ENCODE data around the gene DDX1.
A peak's percentile ranks its signal among the peaks of the same experiment; 100 is the strongest.

The DDX1 gene

DNA sequence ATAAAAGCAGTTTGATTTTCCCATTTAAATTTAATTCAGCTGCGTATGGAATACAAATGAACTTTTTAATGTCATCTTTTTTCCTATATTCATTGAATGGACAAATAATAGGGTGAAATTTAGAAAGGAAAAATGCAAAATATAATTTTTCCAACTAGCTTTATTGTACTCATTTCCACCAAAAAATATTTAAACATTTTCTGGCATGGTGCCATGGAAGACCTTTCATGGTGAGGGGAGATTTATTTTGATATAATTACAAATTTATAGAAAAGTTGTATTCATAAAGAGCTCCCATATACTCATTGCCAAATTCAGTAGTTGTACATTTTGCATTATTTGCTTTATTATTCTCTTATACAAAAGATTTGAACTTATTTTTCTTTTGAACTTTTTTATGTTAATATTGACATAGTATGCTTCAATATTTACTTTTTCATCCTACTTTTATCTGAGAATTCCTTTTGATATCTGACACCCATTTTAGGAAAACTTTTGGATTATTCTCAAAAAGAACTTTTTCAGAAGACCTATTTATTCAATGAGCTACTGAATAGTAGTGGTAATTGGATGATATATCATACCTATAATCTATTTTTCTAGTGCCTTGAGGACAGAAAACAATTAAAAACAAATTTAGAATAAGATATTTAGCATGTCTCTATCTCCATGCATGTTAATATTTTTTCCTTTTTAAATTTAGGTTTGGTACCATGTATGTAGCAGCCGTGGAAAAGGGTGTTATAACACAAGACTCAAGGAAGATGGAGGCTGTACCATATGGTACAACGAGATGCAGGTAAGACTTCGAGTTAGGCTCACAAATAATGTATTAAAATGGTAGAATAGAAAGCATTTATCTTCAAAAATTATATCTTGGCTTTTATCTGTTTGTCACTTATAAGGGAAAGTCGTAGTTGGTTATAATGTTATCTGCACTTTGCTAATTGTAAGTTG, 37.5 kb downstream of the DDX1 start:
- DNase-seq = no peak
- no peak for TF ChIP-seq POLR2A (IDR thresholded peaks at IDR 0.05; ENCODE audit: low read length)
- TF ChIP-seq GATA1 (IDR thresholded peaks at IDR 0.05; ENCODE audit: low read depth, low read length) = no peak

DNA sequence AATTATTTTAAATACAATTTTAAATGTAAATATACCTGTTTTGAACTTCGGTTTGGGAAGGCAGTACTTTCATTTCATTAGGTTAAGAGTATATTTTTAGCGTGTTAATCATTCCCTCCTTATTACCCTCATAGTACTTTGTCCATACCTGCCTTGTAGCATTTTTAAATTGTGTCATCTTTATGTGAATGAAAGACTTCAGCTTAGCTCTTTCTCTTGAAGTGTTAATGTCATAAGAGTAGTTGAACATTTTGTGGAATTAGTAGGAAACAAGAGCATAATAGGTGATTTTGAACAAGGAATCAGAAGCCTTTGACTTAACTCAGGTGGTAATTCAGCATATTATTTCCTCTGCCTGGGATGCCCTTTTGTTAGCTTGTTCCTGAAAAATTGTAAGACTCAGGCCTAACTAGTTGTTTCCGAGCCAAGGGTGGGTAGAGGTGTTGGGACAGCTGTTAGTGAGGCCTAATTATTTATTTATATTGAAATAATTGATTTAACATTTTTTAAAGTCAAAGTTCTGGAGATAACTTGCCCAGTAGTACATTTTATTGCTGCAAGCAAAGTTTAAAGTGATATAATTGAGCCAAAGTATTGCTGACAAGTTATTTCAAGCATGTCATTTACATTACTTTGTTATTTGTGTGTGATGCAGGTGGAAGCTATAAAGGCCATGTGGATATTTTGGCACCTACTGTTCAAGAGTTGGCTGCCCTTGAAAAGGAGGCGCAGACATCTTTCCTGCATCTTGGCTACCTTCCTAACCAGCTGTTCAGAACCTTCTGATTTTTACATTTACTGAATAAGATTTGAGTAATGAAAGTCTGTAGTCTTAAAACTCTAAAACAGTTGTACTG, 38.7 kb downstream of the DDX1 start:
- TF ChIP-seq GATA1 (IDR thresholded peaks at IDR 0.05; ENCODE audit: low read depth, low read length) = no peak
- no peak for TF ChIP-seq POLR2A (IDR thresholded peaks at IDR 0.05; ENCODE audit: low read length)
- no peak for DNase-seq

DNA sequence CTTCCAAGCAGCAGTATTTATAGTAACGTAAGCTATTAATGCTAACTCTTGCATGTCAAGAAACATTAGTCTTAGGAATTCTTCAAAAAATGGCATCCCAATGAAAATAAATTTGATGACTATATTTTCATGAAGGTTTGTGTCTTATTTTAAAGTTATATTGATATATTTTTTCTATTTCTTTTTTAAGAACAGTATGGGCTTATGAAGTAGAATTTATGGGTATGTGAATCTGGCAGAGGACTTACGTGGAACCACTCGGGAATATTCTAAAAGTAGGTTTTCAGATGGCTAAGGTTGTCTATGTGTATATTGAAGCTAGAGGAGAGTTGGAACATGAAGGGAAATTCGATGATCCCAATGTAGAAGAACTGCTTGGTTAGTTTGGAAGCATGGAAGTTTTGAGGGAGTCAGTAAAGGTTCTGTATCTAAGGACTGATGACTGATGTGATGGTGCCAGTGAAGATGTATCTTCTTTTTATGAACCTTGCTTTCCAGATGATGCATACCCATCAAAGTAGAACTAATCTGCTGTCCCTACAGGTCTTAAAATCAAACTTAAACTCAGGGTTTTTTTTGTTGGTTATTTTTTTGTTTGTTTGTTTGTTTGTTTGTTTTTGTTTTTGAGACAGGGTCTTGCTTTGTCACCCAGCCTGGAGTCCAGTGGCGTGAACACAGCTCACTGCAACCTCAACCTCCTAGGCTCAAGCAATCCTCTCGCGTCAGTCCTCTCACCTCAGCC, 39.5 kb downstream of the DDX1 start:
- TF ChIP-seq POLR2A (IDR thresholded peaks at IDR 0.05; ENCODE audit: low read length) (no peak), GATA1 (IDR thresholded peaks at IDR 0.05; ENCODE audit: low read depth, low read length) (no peak)
- DNase-seq = no peak

DNA sequence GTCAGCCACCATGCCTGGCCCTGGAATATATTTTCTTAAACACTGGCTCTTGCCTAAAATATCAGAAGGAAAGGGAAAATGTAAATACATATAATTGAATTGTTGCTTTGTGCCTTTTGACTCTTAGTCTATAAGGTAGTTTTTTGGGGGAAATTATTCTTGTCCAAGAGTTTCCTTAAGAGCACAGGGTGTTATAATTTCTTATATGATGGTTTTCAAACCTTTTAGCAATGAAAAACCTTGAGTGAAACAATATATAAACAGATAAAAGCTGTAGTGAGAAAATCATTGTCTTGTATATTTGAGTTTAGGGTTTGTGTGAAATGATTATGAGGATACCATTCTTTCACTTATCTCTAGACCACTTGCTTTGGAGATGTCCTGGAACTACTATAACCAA, 40.2 kb downstream of the DDX1 start:
- DNase-seq = no peak
- TF ChIP-seq POLR2A (IDR thresholded peaks at IDR 0.05; ENCODE audit: low read length) (no peak), GATA1 (IDR thresholded peaks at IDR 0.05; ENCODE audit: low read depth, low read length) (no peak)

DNA sequence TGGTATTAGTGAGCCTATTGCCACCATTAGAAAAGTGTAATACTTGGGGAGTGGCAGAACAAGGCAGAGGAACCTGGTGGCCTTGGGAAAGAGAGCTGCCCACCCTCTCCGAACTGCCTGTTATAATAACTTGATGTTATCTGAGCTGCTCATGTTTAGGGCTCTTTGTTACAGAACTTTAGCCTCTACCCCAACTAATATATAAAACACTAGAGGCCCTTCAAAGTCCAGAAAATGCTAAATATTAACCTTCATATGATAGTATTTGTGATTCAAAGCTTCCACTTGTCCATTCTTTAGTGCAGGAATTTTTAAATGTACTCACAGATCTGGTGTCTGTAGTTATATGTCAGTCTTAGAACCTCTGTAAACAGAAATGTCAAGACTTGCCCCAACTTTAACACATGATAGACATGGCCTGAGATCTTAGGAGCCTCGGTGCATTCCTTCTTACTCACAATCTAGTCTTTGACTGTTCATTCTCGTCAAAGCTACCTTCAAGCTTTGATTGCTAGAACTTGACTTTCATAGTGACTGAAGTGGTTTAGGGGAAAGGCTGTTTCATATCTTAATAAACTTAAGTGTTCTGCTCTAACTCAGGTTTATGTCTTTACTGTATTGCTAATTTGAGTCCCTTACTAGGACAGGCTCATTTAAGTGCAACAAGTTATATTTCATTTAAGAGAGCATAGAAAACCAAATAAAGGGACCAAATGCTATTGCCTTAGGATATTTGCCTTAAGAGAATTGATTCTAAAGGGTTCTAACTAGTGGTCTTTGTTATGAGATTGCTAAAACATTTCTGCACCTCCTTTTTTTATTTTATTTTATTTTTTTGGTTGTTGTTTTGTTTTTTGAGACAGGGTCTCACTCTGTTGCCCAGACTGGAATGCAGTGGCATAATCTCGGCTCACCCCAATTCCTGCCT, 41.6 kb downstream of the DDX1 start:
- no peak for TF ChIP-seq GATA1 (IDR thresholded peaks at IDR 0.05; ENCODE audit: low read depth, low read length)
- TF ChIP-seq POLR2A (IDR thresholded peaks at IDR 0.05; ENCODE audit: low read length) = no peak
- DNase-seq = no peak

DNA sequence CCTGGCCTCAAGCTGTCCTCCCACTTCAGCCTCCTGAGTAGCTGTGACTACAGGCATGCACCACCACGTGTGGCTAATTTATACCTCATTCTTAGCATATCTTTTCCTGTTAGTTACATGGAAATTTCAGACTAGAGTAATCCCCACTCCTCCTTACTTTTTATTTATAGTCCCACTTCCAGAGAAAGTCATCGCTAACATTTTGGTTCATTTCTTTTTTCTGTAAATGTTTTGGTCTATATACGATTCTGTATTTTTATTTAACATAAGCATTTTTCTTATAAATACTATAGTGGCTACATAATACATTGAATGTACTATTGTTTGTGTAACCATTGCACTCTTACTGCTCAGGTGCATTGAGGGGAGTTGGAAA, 42.3 kb downstream of the DDX1 start:
- no peak for DNase-seq
- no peak for TF ChIP-seq GATA1 (IDR thresholded peaks at IDR 0.05; ENCODE audit: low read depth, low read length)
- no peak for TF ChIP-seq POLR2A (IDR thresholded peaks at IDR 0.05; ENCODE audit: low read length)

DNA sequence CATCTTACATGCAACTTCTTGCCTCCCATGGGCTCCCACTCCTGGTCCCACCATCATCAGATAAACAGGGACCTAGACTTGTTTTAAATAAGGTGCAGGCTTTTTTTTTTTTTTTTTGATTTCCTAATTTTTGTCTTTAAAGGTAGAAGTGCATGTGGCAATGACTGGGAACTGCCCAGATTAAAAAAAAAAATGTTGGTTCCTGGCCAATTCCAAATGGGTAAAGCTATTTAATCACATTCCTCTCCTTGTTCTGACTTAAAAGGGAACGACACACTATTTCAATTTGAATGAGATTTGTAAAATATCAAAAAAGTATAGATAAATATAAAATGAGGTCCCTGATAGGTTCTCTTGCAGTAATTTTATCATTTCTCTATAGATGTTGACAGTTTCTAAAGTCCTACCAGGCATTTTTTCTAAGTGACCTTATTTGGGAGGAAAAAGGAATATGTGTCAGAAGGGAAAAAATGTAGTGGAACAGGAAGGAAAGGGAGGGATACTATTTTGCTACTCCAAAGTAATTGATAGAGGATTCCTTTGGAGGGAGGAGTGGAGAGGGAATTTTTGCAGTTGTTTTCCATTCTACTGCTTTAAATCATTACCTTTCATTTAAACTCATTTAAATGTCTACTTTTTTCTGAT, 43.3 kb downstream of the DDX1 start:
- TF ChIP-seq GATA1 (IDR thresholded peaks at IDR 0.05; ENCODE audit: low read depth, low read length) = no peak
- no peak for TF ChIP-seq POLR2A (IDR thresholded peaks at IDR 0.05; ENCODE audit: low read length)
- no peak for DNase-seq

DNA sequence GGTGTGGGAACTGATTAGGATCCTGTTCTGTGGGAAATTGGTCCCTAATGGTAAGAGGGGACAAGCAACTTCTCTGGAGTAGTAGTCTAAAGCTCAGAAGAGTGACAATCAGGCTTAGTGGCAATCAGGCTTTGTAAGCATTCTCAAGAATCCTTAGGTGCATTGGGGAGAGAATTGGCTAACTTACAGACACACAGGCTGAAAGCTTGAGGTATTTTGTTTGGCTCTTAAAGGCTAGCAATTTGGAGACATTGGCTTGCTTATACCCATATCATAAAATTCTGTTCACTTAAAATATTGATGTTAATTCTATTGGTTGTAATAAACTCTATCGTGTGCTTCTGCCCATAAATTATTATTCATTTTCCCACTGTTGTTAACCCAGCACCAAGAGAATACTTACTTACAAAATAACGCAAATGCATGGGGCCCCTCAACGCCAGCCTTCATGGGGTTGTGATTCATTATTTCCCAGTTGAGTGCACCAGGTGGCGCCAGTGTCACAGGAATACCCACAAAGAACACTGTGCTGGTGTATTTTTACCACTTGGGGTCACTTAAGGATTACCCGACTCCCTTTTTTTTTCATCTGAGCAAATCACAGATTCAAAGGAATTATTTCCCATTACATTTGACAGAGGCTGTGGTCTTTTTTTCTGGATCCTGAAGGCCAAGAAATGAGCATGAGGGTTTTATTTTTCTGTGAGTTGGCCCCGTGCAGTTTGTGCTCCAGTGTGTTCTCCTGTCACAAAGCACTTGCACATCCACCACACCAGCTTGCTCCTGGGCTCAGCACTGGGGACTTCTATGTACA, 45.5 kb downstream of the DDX1 start:
- DNase-seq = peak; percentile 68 to 82
- TF ChIP-seq GATA1 (IDR thresholded peaks at IDR 0.05; ENCODE audit: low read depth, low read length) (no peak), POLR2A (IDR thresholded peaks at IDR 0.05; ENCODE audit: low read length) (no peak)

DNA sequence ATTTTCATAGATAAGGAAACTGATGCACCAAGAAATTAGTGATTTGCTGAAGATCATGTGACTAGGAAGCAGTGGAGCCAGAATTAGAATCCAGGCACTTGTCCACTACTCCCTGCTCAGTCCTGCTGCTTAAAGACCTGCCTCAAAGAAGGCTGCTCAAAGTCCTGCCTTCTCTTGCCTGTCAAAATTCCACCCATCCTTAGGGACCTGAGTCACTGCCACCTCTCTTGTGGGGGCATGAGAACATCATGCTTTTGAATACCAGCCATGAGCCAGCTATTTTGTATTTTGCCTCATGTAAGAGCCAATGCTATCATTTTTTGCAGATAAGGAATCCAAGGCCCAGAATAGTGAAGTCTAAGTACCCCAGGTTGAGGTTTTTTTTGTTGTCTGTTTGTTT, 47.1 kb downstream of the DDX1 start:
- TF ChIP-seq POLR2A (IDR thresholded peaks at IDR 0.05; ENCODE audit: low read length) (no peak), GATA1 (IDR thresholded peaks at IDR 0.05; ENCODE audit: low read depth, low read length) (no peak)
- DNase-seq = no peak

DNA sequence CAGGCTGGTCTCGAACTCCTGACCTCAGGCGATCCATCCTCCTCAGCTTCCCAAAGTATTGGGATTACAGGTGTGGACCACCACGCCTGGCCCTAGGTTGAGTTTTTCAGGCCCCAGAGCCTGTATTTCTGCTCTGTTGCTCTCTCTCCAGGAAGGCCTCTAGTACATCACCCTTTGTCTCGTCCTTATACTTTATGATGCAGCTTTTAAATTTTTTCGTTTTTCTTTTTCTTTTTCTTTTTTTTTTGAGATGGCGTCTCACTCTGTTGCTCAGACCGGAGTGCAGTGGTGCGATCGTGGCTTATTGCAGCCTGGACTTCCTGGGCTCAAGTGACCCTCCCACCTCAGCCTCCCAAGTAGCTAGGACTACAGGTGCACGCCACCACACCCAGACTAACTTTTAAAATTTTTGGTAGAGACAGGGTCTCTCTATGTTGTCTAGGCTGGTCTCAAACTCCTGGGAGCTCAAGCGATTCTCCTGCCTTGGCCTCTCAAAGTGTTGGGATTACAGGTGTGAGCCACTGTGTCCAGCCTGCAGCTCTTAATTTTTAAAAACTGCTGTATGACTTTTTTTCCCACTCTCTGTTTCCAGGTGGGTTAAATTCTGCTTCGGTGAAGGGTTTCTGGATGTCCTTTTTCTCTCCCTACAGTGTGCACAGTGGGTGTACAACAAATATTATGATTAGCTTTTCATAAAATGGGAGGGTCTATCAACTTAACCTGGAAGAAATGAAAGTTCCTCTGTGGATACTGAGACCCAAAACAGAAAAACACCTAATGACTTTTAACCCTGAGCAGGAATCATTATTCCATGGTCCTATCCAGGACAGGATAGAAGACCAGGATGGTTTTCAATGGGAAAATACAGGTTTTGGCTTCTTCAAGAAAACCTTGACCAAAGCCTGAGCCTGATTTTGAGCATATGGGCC, 47.9 kb downstream of the DDX1 start:
- no peak for DNase-seq
- TF ChIP-seq POLR2A (IDR thresholded peaks at IDR 0.05; ENCODE audit: low read length) (no peak), GATA1 (IDR thresholded peaks at IDR 0.05; ENCODE audit: low read depth, low read length) (no peak)

DNA sequence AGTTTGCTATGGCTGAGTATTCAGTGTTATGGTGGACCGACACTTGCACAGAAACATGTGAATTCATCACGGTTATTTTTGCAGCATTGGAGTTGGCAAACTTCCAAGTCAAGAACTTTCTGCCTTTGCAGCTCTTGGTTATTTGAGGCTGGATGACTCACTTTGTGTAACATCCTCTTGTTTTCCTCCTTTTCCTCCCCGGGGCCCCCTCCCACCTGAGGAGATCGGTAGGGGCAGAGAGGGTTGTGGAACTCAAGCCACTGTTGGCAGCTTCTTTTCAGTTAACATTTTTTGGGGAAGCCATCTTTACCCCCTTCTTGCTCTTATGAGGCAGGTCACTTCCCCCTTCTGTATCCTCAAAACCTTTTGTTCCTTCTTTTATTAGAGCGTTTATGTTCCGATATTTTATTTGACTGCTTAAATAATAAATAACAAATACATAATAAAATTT, 48.6 kb downstream of the DDX1 start:
- TF ChIP-seq GATA1 (IDR thresholded peaks at IDR 0.05; ENCODE audit: low read depth, low read length) = no peak
- no peak for TF ChIP-seq POLR2A (IDR thresholded peaks at IDR 0.05; ENCODE audit: low read length)
- DNase-seq = peak in 1 of 2 experiments; percentile 37
